K562 (cell line): ENCODE data around the gene RBM26.

Source experiments
- PML ChIP-seq: IDR thresholded peaks from 2 replicates; pipeline ENCODE4 v1.6.1; 2012; ENCODE audit warnings: low read length, inconsistent platforms
- ZHX1 ChIP-seq: fragments of 150-350 bp; conservative IDR thresholded peaks from 2 replicates; pipeline ENCODE4 v1.6.1; 2014; ENCODE audit warnings: low read length
- ZNF785 ChIP-seq: fragments of 250-450 bp; sonication (Bioruptor Pico); IDR thresholded peaks from 2 replicates; pipeline ENCODE4 v1.4.0; 2020; ENCODE audit warnings: mild to moderate bottlenecking

GRCh38 chr13:79404361-79404760, 1.7 kb downstream of the RBM26 start:
- TF ChIP-seq PML (no peak), ZNF785 (CRISPR knock-in tag) (no peak), ZHX1 (no peak)
